Brain microvascular endothelial cell (primary cell): Measurements from ENCODE around the gene UEVLD.

ENCODE experiments used
- DNase-seq: peaks from one replicate; pipeline ENCODE4 v3.0.0-alpha.2; 2020
- H3K27ac ChIP-seq: fragments of 250-450 bp; sonication (Bioruptor Pico); 2 replicates; pipeline ENCODE4 v1.5.1; 2020; ENCODE audit warnings: mild to moderate bottlenecking, moderate library complexity
- H3K27me3 ChIP-seq: fragments of 250-450 bp; sonication (Bioruptor Pico); replicated peaks from 2 replicates; pipeline ENCODE4 v1.5.1; 2020; ENCODE audit warnings: mild to moderate bottlenecking
- H3K36me3 ChIP-seq: fragments of 250-450 bp; sonication (Bioruptor Pico); replicated peaks from 2 replicates; pipeline ENCODE4 v1.5.1; 2020; ENCODE audit warnings: mild to moderate bottlenecking
- H3K4me3 ChIP-seq: 2 replicates; pipeline ENCODE4 v1.5.1; 2011; ENCODE audit warnings: low read depth, mild to moderate bottlenecking, control low read depth, low read length, moderate library complexity
- CTCF ChIP-seq: IDR thresholded peaks from 2 replicates; pipeline ENCODE4 v1.5.1; 2011; ENCODE audit warnings: low read depth, mild to moderate bottlenecking, moderate library complexity, low read length, control low read depth, inconsistent platforms; ENCODE audit errors: missing control alignments
- in situ Hi-C: cut with HindIII; loops from 2 replicates; pipeline ENCODE4 v1.10.0; 2017; ENCODE audit warnings: low sequenced_read_pairs, low pct_ligation_motif_present

Gene UEVLD

GRCh38 chr11:18588297-18589252, at the start of gene UEVLD:
Gene UEVLD (minus strand): TSS chr11:18588734. CDS start chr11:18588654, 80 bp downstream.
- H3K36me3 ChIP-seq = no peaks in the 10 kb centered on the region
- DNase-seq = peak; percentile 82
- H3K27me3 ChIP-seq = no peaks in the 10 kb centered on the region
- peak within 1 kb of the TSS; percentile 97 for H3K4me3 ChIP-seq
- in situ Hi-C loops = no loop called here
- peak within 1 kb of the TSS; percentile 59 for H3K27ac ChIP-seq
- TF ChIP-seq CTCF = no peak

- no peak for TF ChIP-seq CTCF
- no peaks in the 10 kb centered on the region for H3K36me3 ChIP-seq
- in situ Hi-C loops = no loop called here
- peak within 1 kb of the TSS; percentile 95 for H3K27ac ChIP-seq
- DNase-seq = peak; percentile 100
- peak within 1 kb of the TSS; percentile 95 for H3K4me3 ChIP-seq
- H3K27me3 ChIP-seq = no peaks in the 10 kb centered on the region
Measured at GRCh38 chr11:18634140-18635032, 45.9 kb upstream of the UEVLD start, which contains the start of gene SPTY2D1. Gene SPTY2D1 (minus strand): TSS chr11:18634342. CDS start chr11:18634257, 85 bp downstream.

GRCh38 chr11:18633256-18634139, 45.0 kb upstream of the UEVLD start:
- in situ Hi-C loops = no loop called here
- Histone ChIP-seq H3K27ac (peak overlapping the region; percentile 95), H3K27me3 (no peaks in the 10 kb centered on the region), H3K4me3 (peak overlapping the region; percentile 95), H3K36me3 (no peaks in the 10 kb centered on the region)
- no peak for TF ChIP-seq CTCF
- peak; percentile 7 for DNase-seq

GRCh38 chr11:18632841-18633240, 44.3 kb upstream of the UEVLD start:
- H3K36me3 ChIP-seq = no peaks in the 10 kb centered on the region
- peak overlapping the region; percentile 95 for H3K4me3 ChIP-seq
- TF ChIP-seq CTCF = no peak
- in situ Hi-C loops = no loop called here
- no peaks in the 10 kb centered on the region for H3K27me3 ChIP-seq
- no peak overlapping the region for H3K27ac ChIP-seq
- DNase-seq = no peak

GRCh38 chr11:18624161-18624560, 35.6 kb upstream of the UEVLD start:
- Histone ChIP-seq H3K36me3 (no peaks in the 10 kb centered on the region), H3K27ac (no peak overlapping the region), H3K27me3 (no peaks in the 10 kb centered on the region), H3K4me3 (no peak overlapping the region)
- no peak for DNase-seq
- in situ Hi-C loops = no loop called here
- TF ChIP-seq CTCF = no peak
